IMR-90 (cell line): Measurements from ENCODE around the gene AHI1. TPM values are rescaled to one million over a fixed set of nuclear protein-coding genes. Genes with fewer than 3 reads are reported as not detected.

ENCODE experiments used
- ATAC-seq: fragments of 200-7000 bp; cut with Tn5 transposase; 2 replicates; pipeline ENCODE4 v1.9.1; 2020; ENCODE audit warnings: low read depth, mild to moderate bottlenecking, moderate library complexity
- BruUV-seq: library from RNA; stranded (reverse); fragments of 400-500 nt; replicated peaks from 2 replicates; lab custom pipeline; 2021; lab: Mats Ljungman, UMichigan
- CTCF ChIA-PET: fragments of 300-600 bp; formaldehyde crosslinking; extraction: SDS; loops from one replicate; lab custom pipeline; 2021; ENCODE audit warnings: antibody characterized with exemption; lab: Yijun Ruan, JAX
- POLR2A ChIA-PET: fragments of 300-600 bp; sonication (Branson Sonifier 250); formaldehyde crosslinking; loops from one replicate; lab custom pipeline; 2022; ENCODE audit warnings: antibody characterized with exemption; ENCODE audit not compliant: unreplicated experiment; lab: Charles Lee
- DNase-seq: peaks from one replicate; pipeline ENCODE4 v3.0.0; 2013
- H2AFZ ChIP-seq: replicated peaks from 2 replicates; pipeline ENCODE3; 2013; ENCODE audit warnings: low read length, mild to moderate bottlenecking; ENCODE audit not compliant: poor library complexity
- H2AK5ac ChIP-seq: 2 replicates; pipeline ENCODE4 v1.6.1; 2013; ENCODE audit warnings: low read depth, low read length, inconsistent platforms
- H2AK9ac ChIP-seq: replicated peaks from 2 replicates; pipeline ENCODE3; 2013; ENCODE audit warnings: mild to moderate bottlenecking, low read depth, low read length, moderate library complexity; ENCODE audit not compliant: poor library complexity
- H2BK120ac ChIP-seq: 2 replicates; pipeline ENCODE4 v1.6.1; 2013; ENCODE audit warnings: low read depth, low read length, inconsistent platforms
- H2BK15ac ChIP-seq: 3 replicates; pipeline ENCODE4 v1.6.1; 2013; ENCODE audit warnings: low read depth, low read length, inconsistent platforms
- H2BK20ac ChIP-seq: 2 replicates; pipeline ENCODE4 v1.6.1; 2013; ENCODE audit warnings: low read depth, mild to moderate bottlenecking, inconsistent platforms, low read length, moderate library complexity
- H2BK5ac ChIP-seq: 2 replicates; pipeline ENCODE4 v1.6.1; 2013; ENCODE audit warnings: mild to moderate bottlenecking, low read depth, low read length, inconsistent platforms; ENCODE audit not compliant: poor library complexity, severe bottlenecking
- H3K14ac ChIP-seq: replicated peaks from 2 replicates; pipeline ENCODE4 v1.6.1; 2013; ENCODE audit warnings: low read depth, low read length, inconsistent platforms
- H3K18ac ChIP-seq: 2 replicates; pipeline ENCODE4 v1.6.1; 2013; ENCODE audit warnings: low read depth, low read length, control low read depth
- H3K23ac ChIP-seq: 2 replicates; pipeline ENCODE4 v1.6.1; 2013; ENCODE audit warnings: low read depth, low read length, inconsistent platforms
- H3K27ac ChIP-seq: 2 replicates; pipeline ENCODE4 v1.5.1; 2013; ENCODE audit warnings: mild to moderate bottlenecking, control low read depth, low read length; ENCODE audit not compliant: insufficient read depth
- H3K27me3 ChIP-seq: 2 replicates; pipeline ENCODE4 v1.6.1; 2013; ENCODE audit warnings: low read length; ENCODE audit not compliant: control insufficient read depth, insufficient read depth
- H3K36me3 ChIP-seq: 2 replicates; pipeline ENCODE4 v1.6.1; 2013; ENCODE audit warnings: low read length, mixed read lengths; ENCODE audit not compliant: control insufficient read depth, insufficient read depth
- H3K4ac ChIP-seq: 2 replicates; pipeline ENCODE4 v1.6.1; 2013; ENCODE audit warnings: low read depth, low read length, inconsistent platforms
- H3K4me1 ChIP-seq: 2 replicates; pipeline ENCODE4 v1.6.1; 2013; ENCODE audit warnings: low read length, mixed read lengths; ENCODE audit not compliant: control insufficient read depth, insufficient read depth
- H3K4me2 ChIP-seq: 2 replicates; pipeline ENCODE4 v1.6.1; 2013; ENCODE audit warnings: low read depth, mild to moderate bottlenecking, control low read depth, low read length, moderate library complexity
- H3K4me3 ChIP-seq: 2 replicates; pipeline ENCODE4 v1.5.1; 2013; ENCODE audit warnings: low read depth, mild to moderate bottlenecking, control low read depth, low read length, moderate library complexity; ENCODE audit not compliant: insufficient read depth
- H3K56ac ChIP-seq: 2 replicates; pipeline ENCODE4 v1.6.1; 2013; ENCODE audit warnings: low read length, inconsistent platforms; ENCODE audit not compliant: insufficient read depth; ENCODE audit errors: extremely low read depth
- H3K79me1 ChIP-seq, 2 experiments: 2 replicates each; pipeline ENCODE4 v1.6.1; 2013; ENCODE audit warnings: low read length in 2 of 2, inconsistent platforms in 1 of 2, low read depth in 1 of 2
- H3K9ac ChIP-seq: 2 replicates; pipeline ENCODE4 v1.6.1; 2013; ENCODE audit warnings: low read depth, low read length, control low read depth
- H3K9me1 ChIP-seq: 2 replicates; pipeline ENCODE4 v1.6.1; 2013; ENCODE audit warnings: low read length, inconsistent platforms; ENCODE audit not compliant: insufficient read depth
- H3K9me3 ChIP-seq: 2 replicates; pipeline ENCODE4 v1.6.1; 2013; ENCODE audit warnings: low read length; ENCODE audit not compliant: control insufficient read depth, insufficient read depth
- H4K20me1 ChIP-seq: 2 replicates; pipeline ENCODE4 v1.6.1; 2013; ENCODE audit warnings: low read length, inconsistent platforms; ENCODE audit not compliant: insufficient read depth
- H4K5ac ChIP-seq: 2 replicates; pipeline ENCODE4 v1.6.1; 2013; ENCODE audit warnings: mild to moderate bottlenecking, low read depth, low read length, control low read depth
- H4K8ac ChIP-seq, 2 experiments: 2 replicates each; pipeline ENCODE4 v1.6.1; 2013; ENCODE audit warnings: low read depth in 2 of 2, low read length in 2 of 2, control low read depth in 1 of 2, inconsistent platforms in 1 of 2
- H4K91ac ChIP-seq: 2 replicates; pipeline ENCODE4 v1.6.1; 2013; ENCODE audit warnings: low read depth, low read length, inconsistent platforms; ENCODE audit not compliant: insufficient read depth
- BHLHE40 ChIP-seq: fragments of 150-350 bp; IDR thresholded peaks from 2 replicates; pipeline ENCODE4 v1.6.1; 2016; ENCODE audit warnings: mild to moderate bottlenecking, low read depth, low read length
- CEBPB ChIP-seq: IDR thresholded peaks from 2 replicates; pipeline ENCODE4 v1.6.1; 2012; ENCODE audit warnings: low read depth, low read length, improper control_type of control experiment
- CHD1 ChIP-seq: IDR thresholded peaks from 2 replicates; pipeline ENCODE4 v1.6.1; 2012; ENCODE audit warnings: low read depth, low read length, improper control_type of control experiment
- CTCF ChIP-seq: conservative IDR thresholded peaks from 2 replicates; pipeline ENCODE4 v1.5.1; 2012; ENCODE audit warnings: mild to moderate bottlenecking, low read depth, low read length, improper control_type of control experiment
- ELK1 ChIP-seq: fragments of 150-350 bp; IDR thresholded peaks from 2 replicates; pipeline ENCODE4 v1.6.1; 2016; ENCODE audit warnings: low read depth, mild to moderate bottlenecking, low read length, moderate library complexity, borderline replicate concordance
- FOS ChIP-seq: fragments of 150-350 bp; IDR thresholded peaks from 2 replicates; pipeline ENCODE4 v1.6.1; 2016; ENCODE audit warnings: low read depth, low read length
- MAFK ChIP-seq: IDR thresholded peaks from 2 replicates; pipeline ENCODE4 v1.6.1; 2012; ENCODE audit warnings: low read depth, low read length, improper control_type of control experiment
- MAZ ChIP-seq: IDR thresholded peaks from 2 replicates; pipeline ENCODE4 v1.6.1; 2012; ENCODE audit warnings: low read depth, mild to moderate bottlenecking, low read length, improper control_type of control experiment, moderate library complexity, borderline replicate concordance
- MXI1 ChIP-seq: IDR thresholded peaks from 2 replicates; pipeline ENCODE4 v1.6.1; 2012; ENCODE audit warnings: low read depth, mild to moderate bottlenecking, low read length, moderate library complexity, borderline replicate concordance
- NFE2L2 ChIP-seq: fragments of 150-350 bp; IDR thresholded peaks from 2 replicates; pipeline ENCODE4 v1.6.1; 2016; ENCODE audit warnings: low read depth, mild to moderate bottlenecking, low read length
- POLR2A ChIP-seq: IDR thresholded peaks from 2 replicates; pipeline ENCODE4 v1.6.1; 2012; ENCODE audit warnings: mild to moderate bottlenecking, low read depth, low read length
- RAD21 ChIP-seq: IDR thresholded peaks from 2 replicates; pipeline ENCODE4 v1.6.1; 2012; ENCODE audit warnings: low read length, improper control_type of control experiment
- RCOR1 ChIP-seq: IDR thresholded peaks from 2 replicates; pipeline ENCODE4 v1.6.1; 2012; ENCODE audit warnings: mild to moderate bottlenecking, low read length, improper control_type of control experiment; ENCODE audit not compliant: insufficient replicate concordance
- RFX5 ChIP-seq: IDR thresholded peaks from 2 replicates; pipeline ENCODE4 v1.8.0; 2012; ENCODE audit warnings: low read depth, mild to moderate bottlenecking, low read length, moderate library complexity
- SMC3 ChIP-seq: fragments of 150-350 bp; IDR thresholded peaks from 2 replicates; pipeline ENCODE4 v1.6.1; 2016; ENCODE audit warnings: low read depth, mild to moderate bottlenecking, antibody characterized with exemption, low read length, moderate library complexity
- USF2 ChIP-seq: fragments of 150-350 bp; IDR thresholded peaks from 2 replicates; pipeline ENCODE4 v1.6.1; 2017; ENCODE audit warnings: mild to moderate bottlenecking, antibody characterized with exemption, low read length, low read depth
- WGBS, 2 experiments: methylation state at CpG; one replicate each; pipeline versions ENCODE4 v1.1.5 to v1.1.7; 2013; ENCODE audit warnings: missing lambda C conversion rate in 2 of 2; ENCODE audit not compliant: insufficient read length in 1 of 2; ENCODE audit errors: extremely low coverage in 2 of 2; 5-methylcytosine and 5-hydroxymethylcytosine counted together
- dilution Hi-C: fragments of 300-500 bp; cut with HindIII; formaldehyde crosslinking; loops from one replicate; pipeline ENCODE4 v1.14.3; 2018; ENCODE audit warnings: low sequenced_read_pairs; ENCODE audit not compliant: unreplicated experiment
- in situ Hi-C: fragments of 300-500 bp; cut with MboI; formaldehyde crosslinking; loops from 3 replicates; pipeline ENCODE4 v1.14.3; 2019; ENCODE audit warnings: low sequenced_read_pairs, inconsistent platforms, mixed read lengths
- intact Hi-C: fragments of 100-400 bp; cut with micrococcal nuclease; formaldehyde crosslinking; loops from 2 replicates; pipeline ENCODE4 v1.10.0; 2022
- polyA plus RNA-seq, 3 experiments: library from polyadenylated mRNA; depleted of rRNA; stranded (reverse); fragments of >200 nt; gene quantifications; 2 replicates each; pipeline ENCODE4 v1.2.3, GENCODE V29; 2012; ENCODE audit warnings: low replicate concordance in 1 of 3
- total RNA-seq: library from RNA; depleted of rRNA; stranded (reverse); fragments of >200 nt; gene quantifications from 2 replicates; pipeline ENCODE4 v1.2.3, GENCODE V29; 2012

AHI1 gene
- total and polyA plus RNA-seq, 2 of the 4 experiments (the other 2 are of a cell fraction) = 9.5 to 19.4 TPM

DNA sequence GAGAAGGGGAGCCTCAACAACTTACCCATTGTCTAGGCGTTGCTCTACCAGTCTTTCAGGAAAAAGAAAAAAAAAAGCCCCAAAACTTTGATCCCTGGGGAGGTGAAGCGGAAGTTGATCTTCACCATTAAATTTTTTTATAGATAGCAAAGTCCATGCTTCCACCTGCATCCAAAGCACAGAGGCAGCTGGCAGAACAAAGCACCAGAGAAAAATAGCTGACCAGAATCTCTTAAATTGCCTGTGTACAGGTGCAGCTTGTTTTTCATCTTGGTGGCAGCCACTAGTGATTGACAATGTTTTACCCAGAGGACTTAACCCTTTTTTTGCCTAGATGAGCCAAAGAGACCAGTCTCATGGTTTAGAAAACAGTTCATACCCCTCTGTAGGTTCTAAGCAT lies 230.5 kb downstream of the AHI1 start:
- no peak overlapping the region for H2AFZ ChIP-seq
- dilution Hi-C loops = no loop called here
- H2BK15ac ChIP-seq = no peak overlapping the region
- no peak overlapping the region for H3K56ac ChIP-seq
- no peak overlapping the region for H3K27ac ChIP-seq
- H2BK5ac ChIP-seq = no peak overlapping the region
- H3K23ac ChIP-seq = no peak overlapping the region
- ChIA-PET CTCF (no interaction called here), POLR2A (no interaction called here)
- no peak overlapping the region for H4K8ac ChIP-seq
- in situ Hi-C loops = no loop called here
- no peak overlapping the region for H4K5ac ChIP-seq
- H2AK5ac ChIP-seq = no peak overlapping the region
- H4K20me1 ChIP-seq = no peaks in the 10 kb centered on the region
- DNase-seq = no peak
- H3K4ac ChIP-seq = no peak overlapping the region
- no peak overlapping the region for H2BK120ac ChIP-seq
- H3K9me1 ChIP-seq = no peaks in the 10 kb centered on the region; the same call in 1 of the 2 replicates
- H3K79me1 ChIP-seq = no peaks in the 10 kb centered on the region
- peaks cover 1% of the 10 kb centered on the region for H3K27me3 ChIP-seq
- no peak overlapping the region for H3K4me3 ChIP-seq
- ATAC-seq = no peak
- BruUV-seq = no TSS peak
- H3K36me3 ChIP-seq = no peaks in the 10 kb centered on the region
- no peak overlapping the region for H2AK9ac ChIP-seq
- no peaks in the 10 kb centered on the region for H3K9me3 ChIP-seq
- H3K4me1 ChIP-seq = no peaks in the 10 kb centered on the region
- no peak overlapping the region for H3K18ac ChIP-seq
- H2BK20ac ChIP-seq = no peak overlapping the region
- no peak overlapping the region for H3K4me2 ChIP-seq
- H4K91ac ChIP-seq = no peak overlapping the region
- H3K14ac ChIP-seq = no peak overlapping the region
- no CpG with 5 or more reads among the region's 2 CpGs for WGBS, 2 experiments
- H3K9ac ChIP-seq = no peak overlapping the region
- intact Hi-C loops = no loop called here
- TF ChIP-seq NFE2L2 (no peak), POLR2A (no peak), MAFK (no peak), CEBPB (no peak), MAZ (no peak), RAD21 (no peak), RFX5 (no peak), MXI1 (no peak), SMC3 (no peak), USF2 (no peak), ELK1 (no peak), CHD1 (no peak), FOS (no peak), RCOR1 (no peak), CTCF (no peak), BHLHE40 (no peak)
